T-cell (primary cell): ENCODE data around the gene DAAM1. TPM values are rescaled to one million over a fixed set of nuclear protein-coding genes. Genes with fewer than 3 reads are reported as not detected.
A peak's percentile ranks its signal among the peaks of the same experiment; 100 is the strongest.

Source experiments
- ATAC-seq, 4 experiments: fragments of 200-7000 bp in 3 of 4; fragments of 150-1000 bp in 1 of 4; cut with Tn5 transposase; replicated peaks in 1 of 4; 1 replicate in 3 of 4; 2 replicates in 1 of 4; pipeline ENCODE4 v1.10.0; 2021; ENCODE audit warnings: moderate library complexity in 3 of 4, mild to moderate bottlenecking in 2 of 4, moderate number of reproducible peaks in 1 of 4
- CTCF ChIA-PET, 2 donors: fragments of 300-600 bp; sonication (Branson Sonifier 250); formaldehyde crosslinking; loops; one replicate each; lab custom pipeline; 2022; ENCODE audit warnings: antibody characterized with exemption in 2 of 2; lab: Charles Lee
- POLR2A ChIA-PET, 2 donors: fragments of 300-600 bp; sonication (Branson Sonifier 250); formaldehyde crosslinking; loops; one replicate each; lab custom pipeline; 2022; ENCODE audit warnings: antibody characterized with exemption in 2 of 2; lab: Charles Lee
- DNase-seq, 35 experiments: peaks; one replicate each; pipeline versions ENCODE4 v3.0.0 to v3.0.0-alpha.2; 2013 to 2023
- H3K27ac ChIP-seq: one replicate; pipeline ENCODE4 v1.5.1; 2013; ENCODE audit warnings: low read length
- H3K27me3 ChIP-seq, 2 experiments: replicated peaks in 1 of 2; 1 replicate in 1 of 2; 2 replicates in 1 of 2; pipeline versions ENCODE4 v1.6.1 to v1.7.0; 2013; ENCODE audit warnings: low read length in 1 of 2, mixed read lengths in 1 of 2; ENCODE audit not compliant: control insufficient read depth in 2 of 2, insufficient read depth in 2 of 2; ENCODE audit errors: extremely low read depth in 1 of 2
- H3K36me3 ChIP-seq, 2 donors: 1 replicate in 1 of 2; 2 replicates in 1 of 2; pipeline versions ENCODE4 v1.6.1 to v1.7.0; 2013; ENCODE audit warnings: low read length in 1 of 2; ENCODE audit not compliant: control insufficient read depth in 2 of 2, insufficient read depth in 1 of 2; ENCODE audit errors: extremely low read depth in 1 of 2
- H3K4me1 ChIP-seq, 2 experiments: 1 replicate in 1 of 2; 2 replicates in 1 of 2; pipeline versions ENCODE4 v1.6.1 to v1.7.0; 2013; ENCODE audit warnings: low read length in 2 of 2, mixed read lengths in 1 of 2; ENCODE audit not compliant: insufficient read depth in 2 of 2, control insufficient read depth in 1 of 2; ENCODE audit errors: extremely low read depth in 1 of 2
- H3K4me3 ChIP-seq, 2 donors: 1 replicate in 1 of 2; 2 replicates in 1 of 2; pipeline versions ENCODE4 v1.5.1 to v1.7.0; 2013; ENCODE audit warnings: mild to moderate bottlenecking in 2 of 2, low read length in 1 of 2, moderate library complexity in 1 of 2; ENCODE audit not compliant: control insufficient read depth in 1 of 2; ENCODE audit errors: extremely low read depth in 1 of 2
- H3K9me3 ChIP-seq: 2 replicates; pipeline ENCODE4 v1.7.0; 2013
- H3K27ac Mint-ChIP-seq, 2 donors: one replicate each; pipeline ENCODE4 v1.8.0; 2020 to 2021; ENCODE audit warnings: mild to moderate bottlenecking in 2 of 2, mixed read lengths in 2 of 2
- H3K27me3 Mint-ChIP-seq, 2 donors: one replicate each; pipeline ENCODE4 v1.8.0; 2021 to 2022; ENCODE audit warnings: mixed read lengths in 2 of 2
- H3K36me3 Mint-ChIP-seq: one replicate; pipeline ENCODE4 v1.8.0; 2021; ENCODE audit warnings: mixed read lengths
- H3K4me1 Mint-ChIP-seq, 3 donors: one replicate each; pipeline ENCODE4 v1.8.0; 2020 to 2022; ENCODE audit warnings: mixed read lengths in 3 of 3, mild to moderate bottlenecking in 1 of 3
- H3K4me3 Mint-ChIP-seq, 3 donors: one replicate each; pipeline ENCODE4 v1.8.0; 2020 to 2022; ENCODE audit warnings: mild to moderate bottlenecking in 3 of 3, mixed read lengths in 3 of 3, moderate library complexity in 3 of 3
- H3K9me3 Mint-ChIP-seq, 3 donors: one replicate each; pipeline ENCODE4 v1.8.0; 2020 to 2022; ENCODE audit warnings: mixed read lengths in 3 of 3
- WGBS: methylation state at CpG from one replicate; pipeline ENCODE4 v1.1.5; 2013; ENCODE audit warnings: missing lambda C conversion rate; ENCODE audit not compliant: insufficient coverage; 5-methylcytosine and 5-hydroxymethylcytosine counted together
- total RNA-seq, 35 experiments: library from RNA in 6 of 35; stranded (reverse) in 6 of 35; fragments of 120-200 nt in 1 of 35; gene quantifications; one replicate each; pipeline versions ENCODE4 v1.2.1 to v1.2.4 and lab custom pipeline; 2013 to 2026

The DAAM1 gene
- total RNA-seq, 5 donors from 2014 or later (not counting 1 experiment from before 2014, with no cell fraction given), result 9.6 to 25.3 (median 23.9) TPM

DNA sequence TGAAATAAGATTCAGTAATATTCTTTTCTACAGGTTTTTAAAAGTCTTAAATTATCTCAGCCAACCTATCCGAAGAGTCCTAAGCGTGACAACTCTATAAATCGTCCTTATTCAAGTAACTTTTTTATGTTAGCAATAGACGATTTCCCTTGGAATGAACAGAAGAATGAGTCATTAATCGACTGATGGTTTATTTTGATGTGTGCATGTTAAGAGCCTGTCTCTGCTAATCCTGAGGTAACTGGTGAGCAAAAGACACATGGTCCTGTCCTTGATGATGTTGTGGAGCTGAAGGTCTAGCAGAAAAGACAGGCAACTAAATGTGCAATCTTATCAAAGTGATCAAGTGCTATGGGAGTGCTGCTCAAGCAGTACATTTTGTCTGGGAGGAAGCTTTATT, 80.4 kb downstream of the DAAM1 start:
- ChIA-PET POLR2A (no interaction called here), CTCF (no interaction called here)
- Mint-ChIP-seq H3K36me3 (peaks cover 61% of the 10 kb centered on the region), H3K27me3 (no peaks in the 10 kb centered on the region), H3K9me3 (no peaks in the 10 kb centered on the region), H3K4me3 (no peak overlapping the region), H3K4me1 (peaks cover 0 to 10% (median 4%) of the 10 kb centered on the region in 3 donors), H3K27ac (no peak overlapping the region)
- ATAC-seq (no peak), DNase-seq (no peak)
- no peaks in the 10 kb centered on the region for H3K9me3 ChIP-seq
- H3K27ac ChIP-seq, result no peak overlapping the region
- H3K4me1 ChIP-seq, result no peaks in the 10 kb centered on the region
- 100% methylated on average over 2 of the region's 5 CpGs for WGBS
- H3K4me3 ChIP-seq, result no peak overlapping the region
- no peaks in the 10 kb centered on the region for H3K27me3 ChIP-seq
- peaks cover 3 to 16% of the 10 kb centered on the region in 2 donors for H3K36me3 ChIP-seq

DNA sequence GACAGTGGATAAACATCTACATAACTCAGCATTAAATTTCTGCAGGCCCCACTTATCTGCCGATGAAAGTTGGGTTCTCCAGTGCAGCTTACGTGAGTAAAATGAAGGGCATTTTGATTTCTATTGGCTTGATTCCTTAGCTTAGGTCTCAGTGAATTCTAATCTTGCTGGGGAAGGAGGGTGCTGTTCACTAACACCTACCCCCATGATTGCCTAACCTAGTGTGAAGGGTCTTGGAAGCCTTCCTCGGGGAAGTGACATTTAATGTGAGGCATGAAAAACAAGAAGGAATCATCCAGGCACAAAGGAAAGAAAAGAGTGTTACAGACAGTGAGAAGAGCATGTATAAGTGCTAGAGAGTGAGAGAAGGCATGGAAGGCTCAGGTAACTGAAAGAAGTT, 81.0 kb downstream of the DAAM1 start:
- CTCF ChIA-PET, result no interaction called here
- no peak for DNase-seq
- H3K36me3 ChIP-seq, result peaks cover 3 to 16% of the 10 kb centered on the region in 2 donors
- no peak overlapping the region for H3K27ac ChIP-seq
- Mint-ChIP-seq H3K27me3 (no peaks in the 10 kb centered on the region), H3K27ac (no peak overlapping the region), H3K4me3 (no peak overlapping the region), H3K9me3 (no peaks in the 10 kb centered on the region), H3K36me3 (peaks cover 55% of the 10 kb centered on the region), H3K4me1 (peaks cover 0 to 14% (median 5%) of the 10 kb centered on the region in 3 donors)
- no peaks in the 10 kb centered on the region for H3K9me3 ChIP-seq
- POLR2A ChIA-PET, result no interaction called here
- H3K4me1 ChIP-seq, result no peaks in the 10 kb centered on the region
- WGBS, result 100% methylated on average over 1 of the region's 3 CpGs
- ATAC-seq, result no peak
- no peak overlapping the region for H3K4me3 ChIP-seq
- H3K27me3 ChIP-seq, result no peaks in the 10 kb centered on the region

DNA sequence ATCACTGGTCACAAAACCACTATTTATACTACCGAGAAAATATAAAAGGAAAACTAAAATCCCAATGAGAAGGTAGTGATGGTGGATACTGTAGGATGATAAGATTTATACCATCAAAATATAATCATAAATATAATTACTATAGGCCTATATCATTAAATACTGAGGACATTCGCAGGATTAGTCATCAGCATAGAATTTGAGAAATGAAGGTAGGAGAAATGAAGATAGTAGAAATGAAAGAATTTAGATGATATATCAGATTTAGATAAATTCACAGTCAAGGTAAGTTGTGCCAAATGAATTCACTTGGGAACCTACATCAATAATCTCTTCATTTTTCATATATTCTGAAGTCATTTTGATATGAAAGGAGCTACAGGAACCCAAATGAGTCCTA, 82.8 kb downstream of the DAAM1 start:
- no peaks in the 10 kb centered on the region for H3K4me1 ChIP-seq
- no peaks in the 10 kb centered on the region for H3K27me3 Mint-ChIP-seq
- H3K4me3 Mint-ChIP-seq, result no peak overlapping the region
- no peak overlapping the region for H3K4me3 ChIP-seq
- H3K9me3 ChIP-seq, result no peaks in the 10 kb centered on the region
- ATAC-seq (no peak), DNase-seq (no peak)
- peaks cover 41% of the 10 kb centered on the region for H3K36me3 Mint-ChIP-seq
- no CpG with 5 or more reads among the region's 2 CpGs for WGBS
- peaks cover 0 to 6% of the 10 kb centered on the region in 2 donors for H3K36me3 ChIP-seq
- no peak overlapping the region for H3K27ac ChIP-seq
- peaks cover 0 to 25% (median 23%) of the 10 kb centered on the region in 3 donors for H3K4me1 Mint-ChIP-seq
- no peak overlapping the region for H3K27ac Mint-ChIP-seq
- no peaks in the 10 kb centered on the region for H3K9me3 Mint-ChIP-seq
- ChIA-PET POLR2A (interaction anchor here in 1 of 2 donors (0.7 kb wide), 1 partner anchor 102 kb away, joined by 4 read pairs; no protein-coding TSS in a partner anchor), CTCF (no interaction called here)
- H3K27me3 ChIP-seq, result no peaks in the 10 kb centered on the region

DNA sequence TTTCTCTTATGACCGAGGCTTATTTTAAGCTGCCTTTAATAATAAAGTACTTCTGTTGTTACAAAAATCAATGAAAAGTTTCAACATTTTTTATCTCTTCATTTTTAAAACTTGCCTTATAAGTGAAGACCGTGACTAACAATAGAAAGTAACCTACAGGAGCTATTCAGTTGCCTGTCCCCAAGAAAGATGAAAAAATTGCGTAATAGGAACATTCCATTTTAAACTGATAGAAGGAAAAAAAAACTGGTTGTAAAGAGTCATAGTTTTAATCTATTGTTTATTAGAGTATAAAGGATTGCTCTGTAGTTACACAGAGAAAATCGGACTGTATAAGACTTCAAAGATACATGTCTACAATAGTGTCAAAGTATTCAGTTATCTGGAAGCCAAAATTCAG, 83.3 kb downstream of the DAAM1 start:
- POLR2A ChIA-PET, result interaction anchor here in 1 of 2 donors (0.7 kb wide), 1 partner anchor 102 kb away, joined by 4 read pairs; no protein-coding TSS in a partner anchor
- no peaks in the 10 kb centered on the region for H3K27me3 Mint-ChIP-seq
- H3K4me1 ChIP-seq, result no peaks in the 10 kb centered on the region
- H3K36me3 Mint-ChIP-seq, result peaks cover 36% of the 10 kb centered on the region
- DNase-seq (no peak), ATAC-seq (no peak)
- no peak overlapping the region for H3K4me3 Mint-ChIP-seq
- no peaks in the 10 kb centered on the region for H3K9me3 ChIP-seq
- no peak overlapping the region for H3K4me3 ChIP-seq
- no peak overlapping the region for H3K27ac ChIP-seq
- CTCF ChIA-PET, result no interaction called here
- no CpG with 5 or more reads among the region's 4 CpGs for WGBS
- no peak overlapping the region for H3K27ac Mint-ChIP-seq
- no peaks in the 10 kb centered on the region for H3K9me3 Mint-ChIP-seq
- peaks cover 0 to 28% (median 26%) of the 10 kb centered on the region in 3 donors for H3K4me1 Mint-ChIP-seq
- peaks cover 0 to 6% of the 10 kb centered on the region in 2 donors for H3K36me3 ChIP-seq
- H3K27me3 ChIP-seq, result no peaks in the 10 kb centered on the region

DNA sequence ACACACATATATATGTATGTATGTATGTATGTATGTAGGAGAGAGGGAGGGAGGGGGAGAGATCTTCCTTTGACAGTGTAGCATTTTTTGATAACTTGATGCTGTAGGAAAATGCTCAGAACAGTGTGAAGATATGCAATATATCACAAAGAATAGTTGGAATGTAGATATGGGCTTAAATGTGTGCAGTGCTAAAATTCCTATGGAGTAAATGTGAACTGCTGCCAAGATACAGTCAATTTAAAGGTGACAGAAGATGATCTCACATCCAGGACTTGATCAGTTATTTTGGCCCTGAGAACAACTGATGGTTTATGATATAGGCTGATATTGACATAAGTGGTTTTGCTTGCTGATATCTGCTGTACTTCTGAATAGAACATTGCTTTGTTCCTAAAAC, 84.2 kb downstream of the DAAM1 start:
- ChIA-PET CTCF (no interaction called here), POLR2A (no interaction called here)
- no peak overlapping the region for H3K4me3 Mint-ChIP-seq
- no peak overlapping the region for H3K27ac Mint-ChIP-seq
- no peaks in the 10 kb centered on the region for H3K27me3 Mint-ChIP-seq
- no peak overlapping the region for H3K27ac ChIP-seq
- peaks cover 0 to 6% of the 10 kb centered on the region in 2 donors for H3K36me3 ChIP-seq
- no peaks in the 10 kb centered on the region for H3K9me3 Mint-ChIP-seq
- H3K27me3 ChIP-seq, result no peaks in the 10 kb centered on the region
- H3K36me3 Mint-ChIP-seq, result peaks cover 29% of the 10 kb centered on the region
- no peaks in the 10 kb centered on the region for H3K4me1 ChIP-seq
- H3K9me3 ChIP-seq, result no peaks in the 10 kb centered on the region
- H3K4me3 ChIP-seq, result no peak overlapping the region
- no peak for ATAC-seq
- DNase-seq, result no peak
- peaks cover 0 to 28% (median 23%) of the 10 kb centered on the region in 3 donors for H3K4me1 Mint-ChIP-seq

DNA sequence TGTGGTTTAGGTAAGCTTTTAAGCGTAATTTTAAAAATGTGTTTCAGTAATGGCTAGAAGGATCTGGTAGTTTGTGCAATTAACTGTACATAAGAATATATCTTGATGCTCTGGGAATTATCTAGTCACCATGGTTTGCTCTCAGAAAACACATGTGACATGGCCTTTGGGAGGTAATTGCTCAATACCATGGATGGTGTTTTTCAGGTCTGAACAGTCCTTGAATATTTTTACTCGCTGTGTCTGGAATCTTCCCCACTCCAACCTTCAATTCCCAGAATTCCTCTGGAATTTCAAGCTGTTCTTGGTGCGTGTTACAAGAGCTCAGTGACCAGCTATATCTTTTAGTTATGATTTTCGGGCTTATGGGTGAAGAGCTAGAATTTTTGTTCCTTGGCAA, 85.3 kb downstream of the DAAM1 start:
- H3K4me3 Mint-ChIP-seq, result no peak overlapping the region

DNA sequence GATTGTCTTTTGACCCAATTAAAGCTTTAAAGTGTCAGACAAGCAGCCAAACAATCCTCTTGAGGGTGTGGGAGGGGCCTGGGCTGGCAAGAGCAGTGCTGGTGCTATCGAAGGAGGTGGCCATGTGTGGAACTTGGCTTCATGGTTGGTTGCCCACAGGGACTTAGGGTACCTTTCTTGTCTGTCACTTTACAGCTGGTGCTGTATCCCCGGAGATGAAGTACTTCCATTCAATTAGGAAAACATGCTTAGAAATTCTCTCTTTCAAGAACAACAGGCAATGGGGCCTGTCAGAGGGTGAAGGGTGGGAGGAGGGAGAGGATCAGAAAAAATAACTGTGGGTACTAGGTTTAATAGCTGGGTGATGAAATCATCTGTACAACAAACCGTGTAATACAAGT, 86.5 kb downstream of the DAAM1 start:
- CTCF ChIA-PET, result no interaction called here
- peaks cover 19% of the 10 kb centered on the region for H3K36me3 Mint-ChIP-seq
- H3K27ac ChIP-seq, result no peak overlapping the region

More for the DNA sequence above, 85.3 kb downstream of the DAAM1 start:
- no peaks in the 10 kb centered on the region for H3K9me3 Mint-ChIP-seq
- H3K27me3 Mint-ChIP-seq, result no peaks in the 10 kb centered on the region
- Histone ChIP-seq H3K27ac (no peak overlapping the region), H3K4me1 (no peaks in the 10 kb centered on the region), H3K36me3 (peaks cover 0 to 6% of the 10 kb centered on the region in 2 donors), H3K9me3 (no peaks in the 10 kb centered on the region), H3K27me3 (no peaks in the 10 kb centered on the region), H3K4me3 (no peak overlapping the region)
- no peak for ATAC-seq
- CTCF ChIA-PET, result no interaction called here
- no peak for DNase-seq
- H3K36me3 Mint-ChIP-seq, result peaks cover 21% of the 10 kb centered on the region
- no peak overlapping the region for H3K27ac Mint-ChIP-seq
- 100% methylated on average over 1 of the region's 4 CpGs for WGBS
- H3K4me1 Mint-ChIP-seq, result peaks cover 0 to 28% (median 23%) of the 10 kb centered on the region in 3 donors
- POLR2A ChIA-PET, result interaction anchor here in 1 of 2 donors (0.6 kb wide), 1 partner anchor 1117 kb away, joined by 5 read pairs; no protein-coding TSS in a partner anchor

More for the DNA sequence above, 86.5 kb downstream of the DAAM1 start:
- POLR2A ChIA-PET, result no interaction called here
- WGBS, result 20% methylated on average over 1 of the region's 3 CpGs
- H3K9me3 Mint-ChIP-seq, result no peaks in the 10 kb centered on the region
- H3K27ac Mint-ChIP-seq, result no peak overlapping the region
- no peaks in the 10 kb centered on the region for H3K27me3 Mint-ChIP-seq
- no peak for DNase-seq
- no peak overlapping the region for H3K4me3 Mint-ChIP-seq
- Histone ChIP-seq H3K9me3 (no peaks in the 10 kb centered on the region), H3K36me3 (no peaks in the 10 kb centered on the region), H3K4me1 (no peaks in the 10 kb centered on the region), H3K27me3 (no peaks in the 10 kb centered on the region), H3K4me3 (no peak overlapping the region)
- ATAC-seq, result peak in 1 of 4 experiments; percentile 52
- peaks cover 0 to 28% (median 23%) of the 10 kb centered on the region in 3 donors for H3K4me1 Mint-ChIP-seq
